SH-SY5Y (cell line): ENCODE data around the gene PDE1C.

Source experiments
- GATA2 ChIP-seq: IDR thresholded peaks from 2 replicates; pipeline ENCODE4 v1.6.1; 2011; ENCODE audit warnings: mild to moderate bottlenecking, low read depth, low read length
- GATA3 ChIP-seq: IDR thresholded peaks from 2 replicates; pipeline ENCODE4 v1.6.1; 2011; ENCODE audit warnings: low read depth, mild to moderate bottlenecking, low read length, moderate library complexity

DNA sequence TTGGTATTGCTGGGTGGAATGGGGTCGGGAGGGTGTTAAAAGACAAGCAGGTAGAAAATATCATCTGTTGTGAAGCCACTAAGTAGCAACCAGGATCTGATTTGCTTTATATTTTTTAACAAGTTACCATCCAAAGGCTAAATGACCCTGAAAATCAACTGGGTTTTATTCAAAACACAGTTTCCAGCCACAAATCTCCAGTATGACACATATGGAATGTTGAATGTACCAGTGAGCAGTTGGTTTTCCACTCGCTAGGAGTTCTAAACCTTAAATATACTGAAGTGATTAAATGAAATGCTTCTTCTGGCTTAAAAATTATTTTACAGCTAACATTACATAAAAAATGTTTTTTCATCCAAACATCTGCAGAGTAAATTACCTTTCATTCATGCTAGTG lies 112.5 kb downstream of the PDE1C start:
- TF ChIP-seq GATA2 (no peak), GATA3 (no peak)
